ENCODE measurements around the gene GRB14.
A peak's percentile ranks its signal among the peaks of the same experiment; 100 is the strongest.
"Not testable (repeated sequence)": the region's sequence is repeated elsewhere in the genome, so short reads cannot be mapped to it uniquely, and the experiment has no call there.

The GRB14 gene

GRCh38 chr2:164495491-164496223 lies 125.6 kb downstream of the GRB14 start:
- peak; percentile 73 for DNase-seq (ENCODE audit: low spot score)

- DNase-seq (ENCODE audit: low spot score) = no peak
These were observed 135.7 kb downstream of the GRB14 start for GRCh38 chr2:164485541-164485940.

- DNase-seq (ENCODE audit: low spot score) = peak; percentile 21
These were observed 141.8 kb downstream of the GRB14 start for GRCh38 chr2:164479460-164479859.

- DNase-seq (ENCODE audit: low spot score) = no peak
These were observed 143.1 kb downstream of the GRB14 start for GRCh38 chr2:164478205-164478604.

- DNase-seq (ENCODE audit: low spot score) = no peak
These were observed 146.4 kb downstream of the GRB14 start for GRCh38 chr2:164474873-164475272.

GRCh38 chr2:164473021-164473420 lies 148.3 kb downstream of the GRB14 start:
- no peak for DNase-seq (ENCODE audit: low spot score)

- DNase-seq (ENCODE audit: low spot score) = not testable (repeated sequence)
These were observed 156.2 kb downstream of the GRB14 start for GRCh38 chr2:164465047-164465446.

GRCh38 chr2:164464376-164464775 lies 156.9 kb downstream of the GRB14 start:
- no peak for DNase-seq (ENCODE audit: low spot score)

GRCh38 chr2:164458792-164459191 lies 162.5 kb downstream of the GRB14 start:
- DNase-seq (ENCODE audit: low spot score) = no peak

GRCh38 chr2:164457271-164457670 lies 164.0 kb downstream of the GRB14 start:
- no peak for DNase-seq (ENCODE audit: low spot score)

GRCh38 chr2:164456619-164457018 lies 164.7 kb downstream of the GRB14 start:
- DNase-seq (ENCODE audit: low spot score) = no peak

GRCh38 chr2:164453656-164454305 lies 167.5 kb downstream of the GRB14 start:
- no peak for DNase-seq (ENCODE audit: low spot score)

GRCh38 chr2:164450278-164450677 lies 171.0 kb downstream of the GRB14 start:
- DNase-seq (ENCODE audit: low spot score) = no peak

- no peak for DNase-seq (ENCODE audit: low spot score)
These were observed 171.6 kb downstream of the GRB14 start for GRCh38 chr2:164449706-164450105.

- DNase-seq (ENCODE audit: low spot score) = no peak
These were observed 173.6 kb downstream of the GRB14 start for GRCh38 chr2:164447660-164448059.
